B cell (primary cell): ENCODE results near the gene THEM5.

Source experiments
- EZH2 ChIP-seq: IDR thresholded peaks from 2 replicates; pipeline ENCODE4 v1.6.1; 2012; ENCODE audit warnings: borderline replicate concordance, low read depth, mild to moderate bottlenecking, moderate library complexity, low read length; ENCODE audit not compliant: insufficient read depth, poor library complexity, severe bottlenecking
- TF ChIP-seq, protein P1 (sequence below): fragments of 200-600 bp; IDR thresholded peaks from one replicate; pipeline ENCODE4 v1.8.0; 2022; ENCODE audit warnings: antibody characterized with exemption, mild to moderate bottlenecking

GRCh38 chr1:151800830-151801229 lies 52.7 kb downstream of the THEM5 start:
- TF ChIP-seq, protein P1, sequence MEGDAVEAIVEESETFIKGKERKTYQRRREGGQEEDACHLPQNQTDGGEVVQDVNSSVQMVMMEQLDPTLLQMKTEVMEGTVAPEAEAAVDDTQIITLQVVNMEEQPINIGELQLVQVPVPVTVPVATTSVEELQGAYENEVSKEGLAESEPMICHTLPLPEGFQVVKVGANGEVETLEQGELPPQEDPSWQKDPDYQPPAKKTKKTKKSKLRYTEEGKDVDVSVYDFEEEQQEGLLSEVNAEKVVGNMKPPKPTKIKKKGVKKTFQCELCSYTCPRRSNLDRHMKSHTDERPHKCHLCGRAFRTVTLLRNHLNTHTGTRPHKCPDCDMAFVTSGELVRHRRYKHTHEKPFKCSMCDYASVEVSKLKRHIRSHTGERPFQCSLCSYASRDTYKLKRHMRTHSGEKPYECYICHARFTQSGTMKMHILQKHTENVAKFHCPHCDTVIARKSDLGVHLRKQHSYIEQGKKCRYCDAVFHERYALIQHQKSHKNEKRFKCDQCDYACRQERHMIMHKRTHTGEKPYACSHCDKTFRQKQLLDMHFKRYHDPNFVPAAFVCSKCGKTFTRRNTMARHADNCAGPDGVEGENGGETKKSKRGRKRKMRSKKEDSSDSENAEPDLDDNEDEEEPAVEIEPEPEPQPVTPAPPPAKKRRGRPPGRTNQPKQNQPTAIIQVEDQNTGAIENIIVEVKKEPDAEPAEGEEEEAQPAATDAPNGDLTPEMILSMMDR: no peak
- no peak for TF ChIP-seq EZH2
